Stimulated activated CD4-positive, alpha-beta T cell treated with anti-CD3 and anti-CD28 coated beads, Interleukin-1b, Interleukin-23, amount 100 ng/mL, for 48 hours (primary cell): ENCODE measurements around the gene APP.
"Not testable (repeated sequence)": the region's sequence is repeated elsewhere in the genome, so short reads cannot be mapped to it uniquely, and the experiment has no call there.

Experiments
- DNase-seq: peaks from one replicate; pipeline ENCODE4 v3.0.0-alpha.2; 2020

The APP gene

DNA sequence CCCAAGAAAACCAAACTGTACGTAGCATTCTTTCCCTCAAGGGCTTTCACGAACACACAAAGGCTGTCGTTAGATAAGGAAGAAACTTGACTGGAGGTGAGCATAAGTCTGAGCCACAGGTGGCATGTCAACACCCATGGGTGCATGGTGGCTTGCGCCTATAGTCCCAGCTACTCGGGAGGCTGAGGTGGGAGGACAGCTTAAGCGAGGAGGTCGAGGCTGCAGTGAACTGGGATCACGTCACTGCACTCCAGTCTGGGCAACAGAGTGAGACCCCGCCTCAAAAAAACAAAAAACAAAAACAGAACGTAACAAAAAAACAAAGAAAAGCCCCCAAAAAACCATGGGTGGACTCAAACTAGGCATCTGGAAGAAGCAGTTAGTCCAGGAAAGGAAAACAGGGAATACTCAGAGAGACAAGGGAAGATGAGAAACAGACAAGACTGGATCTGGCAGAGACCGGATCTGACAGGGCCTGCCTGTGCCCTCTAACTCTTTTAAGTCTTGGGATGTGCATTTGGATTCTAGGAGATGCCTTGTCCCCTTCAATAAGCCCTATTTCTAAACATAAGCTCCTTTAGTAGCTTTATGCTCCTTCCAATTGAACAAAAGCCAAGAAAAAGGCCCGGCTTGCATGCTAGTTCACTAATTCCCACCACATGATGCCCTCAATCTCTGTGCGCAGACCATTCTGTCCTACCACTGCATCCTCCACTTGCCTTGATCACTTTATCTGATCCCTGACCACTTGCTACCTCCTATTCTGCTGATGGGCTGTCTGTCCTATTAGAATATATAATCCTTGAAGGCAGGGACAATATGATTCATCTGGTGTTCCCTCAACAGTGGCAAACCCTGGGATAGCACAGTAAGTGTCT lies 73.8 kb downstream of the APP start:
- DNase-seq = no peak

DNA sequence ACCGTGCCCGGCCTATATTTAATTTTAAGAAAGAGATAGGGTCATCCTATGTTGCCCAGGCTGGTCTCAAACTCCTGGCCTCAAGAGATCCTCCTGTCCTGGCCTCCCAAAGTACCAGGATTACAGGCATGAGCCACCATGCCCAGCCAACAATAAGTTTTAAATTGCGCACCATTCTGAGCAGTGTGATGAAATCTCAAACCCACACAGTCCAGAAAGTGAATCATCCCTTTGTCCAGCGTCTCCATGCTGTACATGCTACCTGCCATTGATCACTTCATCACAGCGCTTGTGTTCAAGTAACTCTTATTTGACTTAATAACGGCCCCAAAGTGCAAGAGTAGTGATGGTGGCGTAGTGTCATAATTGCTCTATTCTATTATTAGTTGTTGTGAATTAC lies 75.4 kb downstream of the APP start:
- DNase-seq = no peak

DNA sequence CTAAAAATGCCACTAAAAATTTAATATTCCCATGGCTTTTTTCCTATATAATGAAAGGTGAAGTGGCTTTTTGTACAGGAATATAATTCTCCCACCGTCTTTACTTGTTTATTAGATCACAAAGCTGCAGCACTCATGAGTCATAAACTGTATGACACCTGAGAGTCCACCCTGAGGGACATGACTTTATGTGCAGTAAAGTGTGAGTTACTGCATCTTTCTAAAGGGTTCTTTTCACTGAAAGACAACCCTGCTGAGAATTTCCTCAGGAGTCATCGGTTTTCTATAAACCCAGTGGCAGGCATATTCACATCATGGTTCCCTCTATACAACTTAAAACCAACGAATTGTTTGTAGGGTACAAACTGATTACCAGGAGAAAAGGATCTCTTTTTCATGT lies 77.4 kb downstream of the APP start:
- DNase-seq = no peak

DNA sequence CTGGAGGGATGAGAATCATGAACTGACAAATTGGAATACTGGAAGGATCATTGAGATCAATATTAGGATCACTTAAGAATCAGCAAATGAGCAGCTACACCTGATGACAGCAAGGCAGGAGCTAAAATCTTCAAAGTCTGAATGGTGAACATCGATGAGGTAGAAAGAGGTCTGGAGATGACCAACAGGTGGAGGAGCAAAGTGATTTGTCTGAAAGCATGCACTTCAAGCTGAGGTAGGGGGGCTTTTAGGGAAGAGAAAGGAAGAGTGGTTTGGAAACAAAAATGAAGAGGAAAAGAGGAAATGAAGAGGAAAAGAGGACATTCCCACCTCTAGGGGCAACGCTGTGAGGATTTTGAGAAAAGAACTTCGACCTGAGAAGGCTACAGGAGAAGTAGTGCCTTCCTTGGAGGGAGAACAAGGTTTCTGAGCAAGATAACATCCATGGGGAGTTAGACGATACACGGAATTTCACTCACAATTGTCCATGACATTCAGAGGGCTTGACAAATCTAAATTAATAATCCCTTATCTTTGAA lies 79.0 kb downstream of the APP start:
- DNase-seq = no peak

DNA sequence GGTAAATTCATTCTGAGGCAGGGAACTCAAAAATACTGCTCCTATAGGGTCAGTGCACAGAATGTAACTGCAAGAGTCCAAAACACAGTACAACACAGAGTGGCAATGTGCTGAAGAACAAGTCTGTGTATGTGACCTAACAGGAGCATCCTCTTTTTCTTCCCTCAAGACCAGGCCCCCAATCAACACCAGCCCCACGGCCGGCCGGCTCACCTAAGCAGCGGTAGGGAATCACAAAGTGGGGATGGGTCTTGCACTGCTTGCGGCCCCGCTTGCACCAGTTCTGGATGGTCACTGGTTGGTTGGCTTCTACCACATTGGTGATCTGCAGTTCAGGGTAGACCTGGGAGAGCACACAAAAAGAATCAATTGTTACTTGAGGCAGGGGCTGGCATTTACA lies 80.8 kb downstream of the APP start:
- no peak for DNase-seq

DNA sequence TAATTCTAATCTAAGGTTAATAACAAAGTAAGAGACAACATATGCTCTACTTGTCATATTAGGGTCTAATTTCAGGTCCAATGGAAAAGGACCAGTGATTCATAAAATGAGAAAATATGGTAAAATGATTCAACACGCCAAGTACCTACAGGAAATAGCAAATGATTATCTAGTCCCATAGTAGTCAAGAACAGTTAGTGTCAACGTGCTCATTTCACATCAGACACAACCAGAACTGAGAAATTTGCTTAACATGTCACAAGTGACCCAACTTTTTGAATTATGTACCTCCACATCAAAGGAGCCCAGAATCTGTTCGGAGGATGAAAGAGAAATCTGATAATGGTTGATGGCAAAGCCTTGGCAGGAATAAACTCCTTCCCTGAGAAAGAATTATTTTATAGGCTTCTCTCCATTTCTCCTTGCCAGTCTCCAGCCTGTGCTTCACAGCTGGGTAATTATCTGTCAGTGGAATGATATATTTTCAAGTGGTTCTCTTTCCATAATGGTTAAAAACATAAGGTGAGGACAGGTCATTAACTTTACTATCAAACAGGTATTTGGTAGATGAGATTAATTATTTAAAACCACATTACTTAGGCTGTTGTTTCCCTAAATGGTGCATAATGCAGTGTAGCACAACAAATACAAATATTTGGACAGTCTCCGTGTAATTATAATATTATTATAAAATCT lies 83.2 kb downstream of the APP start:
- no peak for DNase-seq

DNA sequence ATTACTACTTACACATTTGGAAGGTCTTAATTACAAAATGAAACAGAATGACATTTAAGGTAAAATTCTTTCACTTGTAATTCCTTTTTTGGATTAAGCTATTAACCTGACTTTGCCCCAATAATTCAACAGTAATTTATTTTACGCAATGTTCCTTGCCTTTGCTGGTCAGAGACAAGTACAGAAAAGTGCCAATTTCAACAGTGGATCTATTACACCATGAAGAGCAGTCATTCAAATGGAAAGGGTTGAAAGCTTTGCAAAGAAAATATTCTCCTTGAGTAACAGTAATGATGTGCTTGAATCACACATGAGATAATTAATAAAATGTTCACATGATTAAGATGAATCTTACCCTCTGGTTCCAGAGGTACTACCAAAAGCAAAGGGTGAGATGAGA lies 84.7 kb downstream of the APP start:
- DNase-seq = no peak

DNA sequence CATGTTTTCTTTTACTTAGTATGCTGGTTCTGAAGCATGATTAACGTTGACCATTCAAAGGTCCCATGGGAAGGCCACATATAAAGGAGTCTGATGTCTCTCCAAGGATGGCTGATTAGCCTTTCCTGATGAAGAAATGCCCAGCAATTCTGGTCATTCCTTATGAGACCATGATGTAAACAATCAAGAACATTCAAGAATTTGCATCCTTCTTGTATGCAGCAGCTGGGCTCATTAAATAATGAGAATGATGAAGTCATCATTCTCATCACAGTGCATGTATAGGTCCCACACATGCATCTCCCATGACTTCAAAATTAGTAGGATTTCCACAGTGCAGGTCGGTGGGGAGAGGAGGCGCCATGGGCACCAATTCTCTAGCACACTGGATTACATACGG lies 85.4 kb downstream of the APP start:
- DNase-seq = no peak

DNA sequence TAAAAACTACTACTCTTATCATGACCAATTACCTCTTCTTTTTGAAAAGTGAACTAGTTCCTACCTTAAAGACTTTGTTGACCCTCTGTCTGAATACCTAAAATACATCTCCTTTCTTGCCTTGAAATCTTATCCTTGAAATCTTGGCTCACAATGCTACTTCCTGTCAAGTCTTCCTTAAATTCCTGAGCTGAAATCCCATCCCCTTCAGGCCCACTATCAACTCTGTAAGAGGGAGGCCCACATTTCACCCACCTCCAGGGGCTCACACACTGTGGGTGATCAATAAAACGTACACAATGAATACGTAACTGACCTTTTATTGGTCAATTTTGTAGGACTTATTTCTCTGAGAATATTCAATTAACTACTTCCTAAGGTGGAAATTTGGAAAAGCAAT lies 88.0 kb downstream of the APP start:
- no peak for DNase-seq

DNA sequence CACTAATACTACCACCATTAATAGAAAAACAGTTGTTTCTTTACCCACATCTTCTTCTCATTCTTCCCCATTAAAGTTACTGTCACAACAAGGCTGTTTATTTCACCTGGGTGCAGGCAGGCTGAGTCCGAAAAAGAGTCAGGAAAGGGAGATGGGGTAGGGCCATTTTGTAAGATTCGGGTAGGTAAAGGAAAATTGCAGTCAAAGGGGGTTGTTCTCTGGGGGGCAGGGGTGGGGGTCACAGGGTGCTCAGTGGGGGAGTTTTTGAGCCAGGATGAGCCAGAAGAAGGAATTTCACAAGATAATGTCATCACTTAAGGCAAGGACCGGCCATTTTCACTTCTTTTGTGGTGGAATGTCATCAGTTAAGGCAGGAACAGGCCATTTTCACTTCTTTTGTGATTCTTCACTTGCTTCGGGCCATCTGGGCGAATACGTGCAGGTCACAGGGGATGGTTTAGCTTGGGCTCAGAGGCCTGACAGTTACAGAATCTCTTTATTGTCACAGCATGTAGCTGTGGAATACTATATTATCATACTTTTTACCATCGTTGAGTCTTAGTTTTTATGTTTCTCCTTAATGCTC lies 89.3 kb downstream of the APP start:
- DNase-seq = not testable (repeated sequence)

DNA sequence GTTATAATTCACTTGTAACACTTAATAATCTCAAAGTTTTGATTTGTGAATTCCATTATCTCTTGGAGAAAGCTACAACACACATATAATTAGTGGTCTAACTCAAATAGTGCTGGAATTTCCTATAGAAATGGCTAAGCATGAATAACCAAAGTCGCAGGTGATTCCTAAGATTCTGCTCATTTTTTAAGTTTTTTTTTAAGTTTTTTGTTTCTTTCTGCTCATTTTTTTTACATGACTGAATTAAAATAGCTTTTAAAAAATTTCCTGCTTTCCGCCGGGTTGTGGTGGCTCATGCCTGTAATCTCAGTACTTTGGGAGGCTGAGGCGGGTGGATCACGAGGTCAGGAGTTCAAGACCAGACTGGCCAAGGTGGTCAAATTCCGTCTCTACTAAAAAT lies 90.4 kb downstream of the APP start:
- no peak for DNase-seq

DNA sequence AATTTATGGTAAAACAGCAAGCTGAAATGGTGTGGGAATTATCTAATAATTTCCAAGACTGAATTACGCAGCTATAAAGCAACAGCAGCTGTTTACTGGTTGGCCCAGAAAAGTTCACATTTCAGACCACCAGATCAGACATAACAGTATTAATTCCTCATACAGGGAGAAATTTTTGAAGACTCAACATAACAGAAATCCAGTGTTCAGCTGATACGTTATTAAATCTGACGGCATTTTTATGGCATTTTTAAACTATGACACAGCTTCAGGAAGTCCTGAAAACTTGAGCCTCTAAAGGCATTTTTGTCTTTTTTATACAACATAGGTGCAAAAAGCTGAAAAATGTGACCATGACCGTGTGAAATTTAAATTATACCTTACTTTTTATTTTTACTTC lies 91.2 kb downstream of the APP start:
- no peak for DNase-seq

DNA sequence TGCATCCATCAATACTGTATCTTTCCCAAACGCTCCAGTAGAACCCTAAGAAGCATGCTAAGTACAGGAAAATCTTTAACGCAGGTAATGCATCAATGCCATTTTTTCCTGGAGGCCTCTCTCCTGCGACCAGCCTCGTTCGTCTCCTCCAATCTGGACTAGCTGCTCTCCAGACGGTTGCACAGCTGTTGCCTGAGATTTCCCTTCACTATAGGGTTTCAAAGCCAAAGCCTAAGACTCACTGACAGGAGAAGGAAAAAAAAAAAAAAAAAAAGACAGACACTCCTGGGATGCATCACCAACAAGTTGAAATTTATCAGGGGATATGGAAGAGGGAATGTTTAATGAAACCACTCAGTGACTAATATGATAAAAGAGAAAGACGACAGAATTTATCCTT lies 93.0 kb downstream of the APP start:
- DNase-seq = no peak

DNA sequence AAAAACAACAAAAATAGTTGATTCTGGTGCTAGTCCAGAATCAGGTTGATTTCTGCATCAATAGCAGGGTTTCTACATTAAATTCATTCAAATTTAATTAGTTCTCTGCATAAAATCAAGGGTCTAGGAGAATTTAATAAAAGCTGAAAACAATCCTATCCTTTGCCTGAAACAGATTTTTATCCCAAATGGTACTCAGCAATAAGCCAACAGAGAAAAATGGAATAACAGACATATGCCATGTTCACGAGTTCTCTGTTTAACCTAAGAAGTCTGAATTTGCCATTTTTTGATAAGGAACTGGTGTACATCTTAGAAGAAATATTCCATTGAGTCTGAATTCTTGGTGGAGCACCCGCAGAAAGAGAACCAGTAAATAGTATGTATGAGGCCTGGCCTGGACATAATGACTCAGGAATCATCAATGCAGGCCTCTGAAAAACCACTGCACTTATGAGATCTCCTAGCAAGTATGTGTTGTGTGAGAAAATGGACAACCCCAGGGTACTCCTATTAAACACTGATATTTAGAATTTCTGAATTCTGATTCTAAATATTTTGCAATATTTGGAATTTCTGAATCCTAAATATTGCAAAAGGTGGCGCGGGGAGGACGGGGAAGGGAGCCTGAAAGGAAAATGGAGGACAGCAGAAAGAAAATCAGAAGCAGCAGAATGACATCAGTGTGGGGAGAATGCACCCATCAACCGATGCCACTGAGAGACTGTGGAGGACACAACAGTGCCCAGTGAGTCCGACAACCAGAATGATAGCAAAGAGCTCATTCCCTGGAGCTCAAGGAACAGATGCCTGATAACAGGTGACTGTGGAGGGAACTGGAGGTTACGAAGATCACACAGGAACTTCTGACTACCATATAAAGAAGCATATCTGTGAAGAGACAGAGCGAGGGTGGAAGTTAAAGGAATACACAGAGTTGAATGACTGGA lies 97.6 kb downstream of the APP start:
- no peak for DNase-seq

DNA sequence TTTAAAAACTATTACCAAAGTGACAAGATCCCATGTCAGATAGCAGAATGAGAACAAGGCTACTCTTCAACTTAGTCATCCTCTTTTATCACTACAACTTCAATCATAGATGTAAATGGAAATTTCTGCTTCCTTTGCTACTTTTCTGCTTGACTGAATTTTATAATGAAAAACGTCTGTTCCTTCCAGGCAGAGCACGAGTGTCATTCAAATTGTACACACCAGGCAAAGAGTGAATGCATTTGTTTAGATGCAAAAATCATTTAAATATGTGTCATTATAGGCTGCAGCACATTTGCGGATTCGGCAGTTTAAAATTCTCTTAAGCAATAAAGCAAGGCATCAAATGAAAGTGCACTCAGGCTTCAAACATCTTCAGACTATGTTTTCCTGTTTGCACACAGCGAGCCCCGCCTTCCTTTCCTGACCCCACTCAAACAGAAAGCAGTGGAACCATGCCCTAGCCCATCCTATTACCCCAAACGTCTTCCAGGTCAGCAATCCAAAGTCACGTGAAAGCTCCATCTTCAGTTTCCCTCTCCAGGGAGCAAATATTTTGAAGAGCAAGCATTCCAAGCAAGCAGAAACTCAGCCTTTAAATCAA lies 99.6 kb downstream of the APP start:
- no peak for DNase-seq

DNA sequence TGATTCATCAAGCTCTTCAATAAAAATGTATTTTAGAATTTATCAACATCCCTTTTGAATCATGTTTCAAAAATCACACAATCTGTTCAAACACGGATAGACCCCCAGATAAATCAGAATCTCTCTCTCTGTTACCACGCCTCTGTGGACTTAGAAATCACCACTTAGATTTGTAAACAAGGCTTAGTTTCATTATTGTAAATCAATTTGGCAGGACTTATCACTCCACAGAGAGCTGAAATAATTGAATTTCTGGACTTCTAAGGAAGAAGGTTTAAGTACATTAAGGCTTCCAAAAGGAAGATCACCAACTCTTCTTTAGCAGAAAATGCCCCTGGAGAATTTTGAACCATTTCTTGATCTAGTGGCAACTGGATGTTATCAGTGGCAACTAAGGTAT lies 100.4 kb downstream of the APP start:
- no peak for DNase-seq

DNA sequence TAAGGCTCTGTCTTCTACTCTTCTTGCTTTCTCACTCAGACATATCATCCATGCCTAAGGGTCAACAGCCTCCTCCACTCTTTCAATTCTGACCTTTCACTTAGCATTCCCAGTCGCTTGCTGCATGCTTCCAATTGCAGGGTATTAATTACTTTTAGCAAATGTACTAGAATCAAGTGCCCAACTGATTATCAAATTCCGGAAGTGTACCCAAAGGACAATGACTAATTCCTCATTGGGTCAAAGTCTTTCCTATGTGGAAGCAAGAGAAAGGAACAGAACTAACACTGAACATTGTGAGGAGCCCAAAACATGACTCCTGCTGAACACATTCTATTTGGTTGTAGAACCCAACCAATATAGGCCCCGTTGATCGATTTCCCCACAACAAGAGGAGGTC lies 101.8 kb downstream of the APP start:
- DNase-seq = no peak

DNA sequence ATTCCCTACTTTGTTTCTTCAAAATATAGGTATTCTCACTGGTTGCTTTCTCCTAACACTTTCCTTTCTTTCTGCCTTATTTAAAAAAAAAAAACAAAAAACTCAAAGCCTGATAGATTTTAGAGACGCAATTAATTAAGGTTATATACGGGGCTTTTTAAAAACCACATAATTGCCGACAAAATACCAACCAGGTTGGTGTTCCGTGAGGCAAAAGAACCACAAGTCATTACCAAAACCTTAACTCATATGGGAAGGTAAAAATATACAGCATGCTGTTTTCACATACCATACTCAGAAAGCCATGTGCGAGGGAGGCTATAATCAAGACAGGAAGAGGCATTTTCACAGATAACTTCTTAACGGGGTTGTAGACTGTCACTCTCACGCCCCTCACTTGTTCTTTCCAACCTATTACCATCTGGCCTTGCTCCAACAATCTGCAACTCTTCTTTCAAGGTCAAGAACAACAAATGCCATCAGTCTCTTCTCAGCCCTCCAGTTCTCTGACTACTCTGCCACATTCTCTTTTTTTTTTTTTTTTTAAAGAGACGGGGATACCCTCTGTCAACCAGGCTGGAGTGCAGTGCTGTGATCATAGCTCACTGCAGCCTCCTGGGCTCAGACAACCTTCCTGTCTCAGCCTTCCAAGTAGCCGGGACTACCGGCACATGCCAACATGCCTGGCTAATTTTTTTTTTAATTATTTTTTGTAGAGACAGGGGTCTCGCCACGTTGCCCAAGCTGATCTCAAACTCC lies 102.6 kb downstream of the APP start:
- DNase-seq = no peak

DNA sequence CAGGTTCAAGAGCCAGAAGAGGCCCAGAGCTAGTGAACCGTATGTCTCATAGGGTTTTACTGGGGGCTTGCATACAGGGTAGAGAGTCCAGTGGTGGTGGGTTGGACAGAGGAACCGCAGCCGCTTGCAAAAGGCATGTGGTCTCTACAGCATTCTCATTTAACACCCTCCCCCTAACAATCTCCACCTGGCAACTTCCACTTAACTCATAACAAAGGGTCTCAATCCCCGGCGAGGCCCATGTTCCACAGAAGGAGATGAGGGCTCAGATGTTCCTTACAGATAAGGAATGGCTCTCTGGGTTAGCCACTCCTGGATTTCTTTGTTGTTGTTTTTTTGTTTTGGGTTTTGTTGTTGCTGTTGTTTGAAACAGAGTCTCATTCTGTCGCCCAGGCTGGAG lies 106.1 kb downstream of the APP start:
- no peak for DNase-seq

DNA sequence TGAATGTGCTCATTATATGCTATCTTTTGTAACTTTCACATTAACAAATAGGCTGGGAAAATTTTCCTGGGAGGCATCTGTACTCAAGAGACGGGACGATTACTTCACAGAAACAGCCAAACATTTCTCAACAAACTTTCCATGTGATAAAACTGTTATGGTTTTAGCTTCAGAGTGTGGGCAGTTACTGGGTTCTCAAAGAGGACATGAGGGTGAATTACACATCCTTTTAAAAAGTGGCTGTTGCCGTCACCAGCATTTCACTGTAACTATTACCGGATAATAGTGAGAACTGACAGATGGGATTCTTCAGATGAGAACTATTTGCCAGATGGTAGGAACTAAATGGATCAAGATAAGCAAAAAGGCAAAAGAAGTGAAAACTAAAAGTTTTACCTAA lies 109.1 kb downstream of the APP start:
- no peak for DNase-seq

DNA sequence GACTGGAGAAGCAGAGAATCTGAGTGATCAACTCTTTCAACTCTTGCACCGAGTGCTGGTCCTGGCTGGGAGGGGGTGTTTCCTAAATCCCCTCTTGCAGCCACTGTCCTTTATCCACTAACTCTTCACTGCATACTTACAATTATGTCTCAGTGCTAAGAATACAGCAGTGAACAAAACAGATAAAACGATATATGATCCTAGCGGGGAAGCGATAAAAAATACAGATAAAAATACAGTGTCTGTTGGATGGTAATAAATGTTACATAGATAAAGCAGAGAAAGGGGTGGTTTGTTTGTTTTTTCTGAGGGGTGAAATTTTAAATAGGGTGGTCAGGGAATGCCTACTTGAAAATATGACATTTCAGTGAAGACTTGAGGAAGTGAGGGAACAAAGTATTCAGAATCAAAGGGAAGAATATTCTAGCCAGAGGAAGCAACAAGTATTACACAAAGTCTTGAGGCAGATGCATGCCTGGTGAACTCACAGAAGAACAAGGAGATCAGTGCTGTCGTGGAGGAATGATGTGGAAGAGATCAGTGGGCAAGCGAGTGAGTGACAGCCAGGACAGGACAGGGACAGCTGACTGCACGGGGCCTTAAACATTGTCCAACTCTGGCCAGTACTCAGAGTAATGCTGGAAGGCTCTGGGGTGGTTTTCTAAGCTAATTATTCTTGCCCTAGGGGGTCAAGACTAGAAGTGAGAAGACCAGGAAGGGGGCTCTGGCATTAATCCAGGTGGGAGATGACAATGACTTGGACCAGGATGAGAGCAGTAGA lies 110.0 kb downstream of the APP start:
- DNase-seq = no peak
